ENCODE results near the gene PSMD12. TPM values are rescaled to one million over a fixed set of nuclear protein-coding genes. Genes with fewer than 3 reads are reported as not detected.

The PSMD12 gene
- total RNA-seq, 6 experiments from 2014 or later, result 62.3 to 74.4 (median 73.2) TPM

DNA sequence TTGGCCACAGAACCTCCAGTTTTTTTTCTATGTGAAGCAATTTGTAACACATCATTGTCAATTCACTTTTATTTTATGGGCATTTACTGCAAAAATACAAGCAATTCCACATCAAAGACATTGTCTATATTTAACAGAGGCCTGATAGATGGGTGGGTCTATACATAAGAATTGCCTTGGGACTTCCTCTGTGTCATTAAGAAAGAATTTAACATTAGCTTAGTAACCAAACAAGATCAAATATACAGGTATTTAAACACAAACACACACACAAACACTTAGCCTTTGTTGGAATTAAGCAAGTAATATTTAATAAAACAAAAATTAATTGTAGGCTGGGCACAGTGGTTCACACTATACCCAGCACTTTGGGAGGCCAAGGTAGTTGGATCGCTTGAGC, 6.4 kb upstream of the PSMD12 start:
- Mint-ChIP-seq H3K4me3 (no peak overlapping the region), H3K27ac (no peak overlapping the region), H3K4me1 (ENCODE audit: low read depth) (peaks cover 47% of the 10 kb centered on the region), H3K9me3 (no peaks in the 10 kb centered on the region), H3K36me3 (ENCODE audit: low read depth) (no peaks in the 10 kb centered on the region), H3K27me3 (ENCODE audit: insufficient read depth) (no peaks in the 10 kb centered on the region; the same call in 1 of the 2 replicates)
- no peak for DNase-seq
- TF ChIP-seq, protein P1, sequence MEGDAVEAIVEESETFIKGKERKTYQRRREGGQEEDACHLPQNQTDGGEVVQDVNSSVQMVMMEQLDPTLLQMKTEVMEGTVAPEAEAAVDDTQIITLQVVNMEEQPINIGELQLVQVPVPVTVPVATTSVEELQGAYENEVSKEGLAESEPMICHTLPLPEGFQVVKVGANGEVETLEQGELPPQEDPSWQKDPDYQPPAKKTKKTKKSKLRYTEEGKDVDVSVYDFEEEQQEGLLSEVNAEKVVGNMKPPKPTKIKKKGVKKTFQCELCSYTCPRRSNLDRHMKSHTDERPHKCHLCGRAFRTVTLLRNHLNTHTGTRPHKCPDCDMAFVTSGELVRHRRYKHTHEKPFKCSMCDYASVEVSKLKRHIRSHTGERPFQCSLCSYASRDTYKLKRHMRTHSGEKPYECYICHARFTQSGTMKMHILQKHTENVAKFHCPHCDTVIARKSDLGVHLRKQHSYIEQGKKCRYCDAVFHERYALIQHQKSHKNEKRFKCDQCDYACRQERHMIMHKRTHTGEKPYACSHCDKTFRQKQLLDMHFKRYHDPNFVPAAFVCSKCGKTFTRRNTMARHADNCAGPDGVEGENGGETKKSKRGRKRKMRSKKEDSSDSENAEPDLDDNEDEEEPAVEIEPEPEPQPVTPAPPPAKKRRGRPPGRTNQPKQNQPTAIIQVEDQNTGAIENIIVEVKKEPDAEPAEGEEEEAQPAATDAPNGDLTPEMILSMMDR (IDR thresholded peaks at IDR 0.05), result no peak

DNA sequence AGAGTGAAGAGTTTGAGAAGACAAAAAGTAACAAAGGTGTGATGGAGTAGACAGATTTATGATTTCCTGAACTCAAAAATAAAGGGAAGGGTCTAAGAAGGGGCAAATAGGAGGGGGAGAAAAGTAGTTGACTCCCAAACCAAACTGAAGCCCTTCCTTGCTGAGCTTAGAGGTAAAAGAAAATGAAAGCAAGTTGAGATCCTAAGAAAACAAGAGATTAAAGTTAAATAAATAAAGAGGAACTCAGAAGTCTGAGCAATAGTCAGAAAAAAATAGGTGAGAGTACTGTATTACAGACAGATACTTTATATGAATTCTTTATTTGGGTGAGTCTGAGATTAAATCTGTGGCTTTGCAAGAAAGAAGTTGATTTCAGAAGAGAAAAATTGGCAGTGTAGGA, 3.3 kb upstream of the PSMD12 start:
- DNase-seq, result no peak
- Mint-ChIP-seq H3K36me3 (ENCODE audit: low read depth) (peaks cover 12% of the 10 kb centered on the region), H3K9me3 (no peaks in the 10 kb centered on the region), H3K27me3 (ENCODE audit: insufficient read depth) (no peaks in the 10 kb centered on the region), H3K27ac (peak overlapping the region; percentile 6; the same call in 1 of the 2 replicates), H3K4me1 (ENCODE audit: low read depth) (peaks cover 40% of the 10 kb centered on the region), H3K4me3 (peak overlapping the region; percentile 38; the same call in 1 of the 2 replicates)
- TF ChIP-seq, protein P1 (IDR thresholded peaks at IDR 0.05), result no peak

DNA sequence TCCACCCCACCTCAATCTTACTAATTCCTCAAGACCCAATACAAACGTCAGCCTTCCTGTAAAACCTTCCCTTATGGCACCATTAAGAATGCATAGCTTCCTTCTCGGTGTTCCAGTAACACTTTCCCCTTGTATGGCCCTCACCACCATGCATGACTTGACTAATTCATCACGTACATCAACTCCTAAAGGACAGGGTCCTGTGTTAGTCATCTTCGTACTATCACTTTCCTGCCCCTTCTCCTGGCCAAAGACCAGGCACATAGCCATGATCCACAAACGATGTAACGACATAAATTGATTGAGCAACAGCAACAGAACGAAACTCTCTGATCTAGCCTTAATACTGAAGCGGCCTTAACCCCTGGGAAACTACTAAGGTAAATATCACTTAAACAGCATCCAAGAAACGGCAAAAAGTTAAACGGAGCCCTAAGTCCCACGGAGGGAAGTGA, 612 bp downstream of the PSMD12 start:
- H3K27ac Mint-ChIP-seq, result peak overlapping the region; percentile 95
- H3K4me3 Mint-ChIP-seq, result peak overlapping the region; percentile 97
- peaks cover 67% of the 10 kb centered on the region for H3K4me1 Mint-ChIP-seq (ENCODE audit: low read depth)
- H3K36me3 Mint-ChIP-seq (ENCODE audit: low read depth), result peaks cover 31% of the 10 kb centered on the region
- no peaks in the 10 kb centered on the region for H3K9me3 Mint-ChIP-seq
- TF ChIP-seq, protein P1 (IDR thresholded peaks at IDR 0.05), result no peak
- no peaks in the 10 kb centered on the region for H3K27me3 Mint-ChIP-seq (ENCODE audit: insufficient read depth)
- DNase-seq, result peak; percentile 53

DNA sequence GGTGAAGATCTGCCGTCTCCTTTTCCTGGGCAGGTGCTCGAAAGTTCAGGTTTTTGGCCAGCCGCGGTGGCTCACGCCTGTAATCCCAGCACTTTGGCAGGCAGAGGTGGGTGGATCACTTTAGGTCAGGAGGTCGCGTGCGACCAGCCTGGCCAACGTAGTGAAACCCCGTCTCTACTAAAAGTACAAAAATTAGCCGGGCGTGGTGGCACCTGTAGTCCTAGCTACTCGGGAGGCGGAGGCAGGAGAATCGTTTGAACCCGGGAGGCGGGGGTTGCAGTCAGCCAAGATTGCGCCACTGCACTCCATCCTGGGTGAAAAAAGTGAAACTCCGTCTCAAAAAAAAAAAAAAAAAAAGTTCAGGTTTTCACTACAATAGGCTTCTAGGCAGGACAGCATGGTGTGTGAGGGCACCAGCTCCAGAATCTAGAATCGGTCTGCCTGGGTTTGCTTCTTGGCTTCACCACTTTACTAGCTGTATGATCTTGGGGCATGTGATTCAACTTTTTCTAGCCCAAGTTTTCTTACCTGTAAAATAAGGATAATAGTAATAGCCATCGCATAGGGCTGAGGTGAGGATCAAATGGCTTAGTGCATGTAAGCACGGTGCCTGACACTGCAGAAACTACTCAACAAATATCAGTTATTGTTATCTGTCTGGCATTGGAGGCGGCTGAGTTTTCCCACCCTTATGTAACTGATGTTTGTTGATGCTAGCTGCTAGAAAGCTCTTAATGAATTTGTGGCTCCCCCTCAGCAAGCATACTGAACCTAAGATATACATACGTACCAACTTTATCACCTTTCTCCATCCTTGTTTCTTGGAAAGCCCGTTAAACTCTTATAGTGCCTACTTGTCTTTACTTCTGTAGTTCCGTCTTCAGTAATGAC, 1.3 kb downstream of the PSMD12 start:
- no peaks in the 10 kb centered on the region for H3K9me3 Mint-ChIP-seq
- H3K36me3 Mint-ChIP-seq (ENCODE audit: low read depth), result peaks cover 38% of the 10 kb centered on the region
- H3K4me3 Mint-ChIP-seq, result peak overlapping the region; percentile 97
- DNase-seq, result no peak
- H3K27me3 Mint-ChIP-seq (ENCODE audit: insufficient read depth), result no peaks in the 10 kb centered on the region
- TF ChIP-seq, protein P1 (IDR thresholded peaks at IDR 0.05), result no peak
- peak overlapping the region; percentile 95 for H3K27ac Mint-ChIP-seq
- H3K4me1 Mint-ChIP-seq (ENCODE audit: low read depth), result peaks cover 73% of the 10 kb centered on the region

DNA sequence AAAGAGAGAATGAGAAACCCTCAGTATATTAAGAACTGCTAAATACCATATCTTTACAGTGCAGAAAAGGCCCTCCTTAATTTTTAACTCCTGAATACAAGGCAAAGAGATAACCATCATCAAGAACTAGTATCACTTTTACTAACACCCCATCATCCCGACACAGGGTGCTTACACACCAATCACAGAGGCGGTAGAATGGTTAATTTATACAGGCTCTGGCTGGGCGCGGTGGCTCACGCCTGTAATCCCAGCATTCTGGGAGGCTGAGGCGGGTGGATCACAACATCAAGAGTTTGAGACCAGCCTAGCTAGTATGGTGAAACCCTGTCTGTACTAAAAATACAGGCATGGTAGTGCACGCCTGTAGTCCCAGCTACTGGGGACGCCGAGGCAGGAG, 4.2 kb downstream of the PSMD12 start:
- H3K27ac Mint-ChIP-seq, result no peak overlapping the region
- H3K27me3 Mint-ChIP-seq (ENCODE audit: insufficient read depth), result no peaks in the 10 kb centered on the region
- H3K4me1 Mint-ChIP-seq (ENCODE audit: low read depth), result peaks cover 73% of the 10 kb centered on the region
- no peak for DNase-seq
- no peak overlapping the region for H3K4me3 Mint-ChIP-seq
- TF ChIP-seq, protein P1 (IDR thresholded peaks at IDR 0.05), result no peak
- H3K9me3 Mint-ChIP-seq, result no peaks in the 10 kb centered on the region
- peaks cover 44% of the 10 kb centered on the region for H3K36me3 Mint-ChIP-seq (ENCODE audit: low read depth)
